Measurements from ENCODE around the gene PPA1. TPM values are rescaled to one million over a fixed set of nuclear protein-coding genes. Genes with fewer than 3 reads are reported as not detected.

Gene PPA1
- polyA plus RNA-seq, 1 donor (not counting 4 experiments of a cell fraction or from before 2014, with no cell fraction given), result 324 TPM

DNA sequence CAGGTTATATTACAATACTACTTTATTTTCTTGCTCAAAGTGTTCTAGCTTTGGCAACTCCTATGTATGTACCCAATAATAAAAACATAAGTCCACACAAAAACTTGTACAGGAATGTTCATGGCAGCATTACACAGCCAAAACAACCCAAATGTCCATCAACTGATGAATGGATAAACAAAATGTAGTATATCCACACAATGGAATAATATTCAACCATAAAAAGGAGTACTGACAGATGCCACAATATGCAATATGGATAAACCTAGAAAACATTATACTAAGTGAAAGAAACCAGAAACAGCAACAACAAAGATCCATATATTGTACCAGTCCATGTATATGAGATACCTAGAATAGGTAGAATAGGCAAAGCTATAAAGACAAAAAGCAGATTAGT lies 21.0 kb downstream of the PPA1 start:
- Histone ChIP-seq H4K20me1 (ENCODE audit: control insufficient read depth, extremely low read depth, insufficient read depth, low read length) (peaks cover 5% of the 10 kb centered on the region), H3K4me2 (ENCODE audit: control insufficient read depth, extremely low read depth, insufficient read depth, low read depth, low read length) (no peak overlapping the region), H3K79me2 (ENCODE audit: control insufficient read depth, insufficient read depth, low read length) (peaks cover 2% of the 10 kb centered on the region), H2AFZ (ENCODE audit: control insufficient read depth, low read length) (no peak overlapping the region), H3K9me1 (ENCODE audit: control insufficient read depth, extremely low read depth, insufficient read depth, low read length) (no peaks in the 10 kb centered on the region), H3K36me3 (ENCODE audit: control insufficient read depth in 2 of 2, extremely low read depth in 1 of 2, insufficient read depth in 2 of 2, low read length in 2 of 2) (peaks cover 17 to 43% of the 10 kb centered on the region in 2 experiments), H3K9ac (ENCODE audit: control insufficient read depth, extremely low read depth, insufficient read depth, low read length) (no peak overlapping the region), H3K4me1 (ENCODE audit: control insufficient read depth, extremely low read depth, insufficient read depth, low read length) (no peaks in the 10 kb centered on the region), H3K27ac (ENCODE audit: control insufficient read depth, insufficient read depth, low read length) (no peak overlapping the region), H3K27me3 (ENCODE audit: control insufficient read depth, extremely low read depth, insufficient read depth, low read length) (no peaks in the 10 kb centered on the region), H3K4me3 (ENCODE audit: control insufficient read depth in 2 of 3, extremely low read depth in 1 of 3, insufficient read depth in 2 of 3, low read depth in 1 of 3, low read length in 3 of 3) (no peak overlapping the region), H3K9me3 (ENCODE audit: control insufficient read depth, low read depth, low read length) (no peaks in the 10 kb centered on the region)
- DNase-seq (ENCODE audit: low read depth, low spot score) (no peak), FAIRE-seq (no peak)
- dilution Hi-C loops (cut with MboI; ENCODE audit: extremely low pct_ligation_motif_present, low sequenced_read_pairs), result no loop called here
- TF ChIP-seq, protein P1, sequence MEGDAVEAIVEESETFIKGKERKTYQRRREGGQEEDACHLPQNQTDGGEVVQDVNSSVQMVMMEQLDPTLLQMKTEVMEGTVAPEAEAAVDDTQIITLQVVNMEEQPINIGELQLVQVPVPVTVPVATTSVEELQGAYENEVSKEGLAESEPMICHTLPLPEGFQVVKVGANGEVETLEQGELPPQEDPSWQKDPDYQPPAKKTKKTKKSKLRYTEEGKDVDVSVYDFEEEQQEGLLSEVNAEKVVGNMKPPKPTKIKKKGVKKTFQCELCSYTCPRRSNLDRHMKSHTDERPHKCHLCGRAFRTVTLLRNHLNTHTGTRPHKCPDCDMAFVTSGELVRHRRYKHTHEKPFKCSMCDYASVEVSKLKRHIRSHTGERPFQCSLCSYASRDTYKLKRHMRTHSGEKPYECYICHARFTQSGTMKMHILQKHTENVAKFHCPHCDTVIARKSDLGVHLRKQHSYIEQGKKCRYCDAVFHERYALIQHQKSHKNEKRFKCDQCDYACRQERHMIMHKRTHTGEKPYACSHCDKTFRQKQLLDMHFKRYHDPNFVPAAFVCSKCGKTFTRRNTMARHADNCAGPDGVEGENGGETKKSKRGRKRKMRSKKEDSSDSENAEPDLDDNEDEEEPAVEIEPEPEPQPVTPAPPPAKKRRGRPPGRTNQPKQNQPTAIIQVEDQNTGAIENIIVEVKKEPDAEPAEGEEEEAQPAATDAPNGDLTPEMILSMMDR (optimal IDR thresholded peaks at IDR 0.05 in 1 of 3, IDR thresholded peaks at IDR 0.05 in 1 of 3, conservative IDR thresholded peaks at IDR 0.05 in 1 of 3; ENCODE audit: extremely low read depth in 1 of 3, insufficient read depth in 2 of 3, low read length in 3 of 3), result no peak
- no peak for TF ChIP-seq EZH2 (IDR thresholded peaks at IDR 0.05; ENCODE audit: low read length)

DNA sequence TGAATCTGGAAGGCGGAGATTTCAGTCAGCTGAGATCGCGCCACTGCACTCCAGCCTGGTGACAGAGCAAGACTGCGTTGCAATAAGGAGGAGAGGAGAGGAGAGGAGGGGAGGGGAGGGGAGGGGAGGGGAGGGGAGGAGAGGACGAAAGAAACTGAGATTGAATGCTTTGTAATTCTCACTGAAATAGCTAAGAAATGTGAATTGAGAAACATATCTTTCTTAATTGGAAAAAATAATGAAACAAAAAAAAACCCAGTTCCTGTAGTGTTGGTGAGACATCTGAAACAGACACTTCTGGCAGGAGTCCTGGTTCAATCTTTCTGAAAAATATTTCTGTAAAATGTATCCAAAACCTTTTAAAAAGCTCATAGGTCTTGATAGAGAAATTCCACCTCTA lies 26.5 kb downstream of the PPA1 start:
- DNase-seq (ENCODE audit: low read depth, low spot score), result no peak
- no peak overlapping the region for H3K27ac ChIP-seq (ENCODE audit: control insufficient read depth, insufficient read depth, low read length)

More for the DNA sequence above, 26.5 kb downstream of the PPA1 start:
- no peaks in the 10 kb centered on the region for H3K79me2 ChIP-seq (ENCODE audit: control insufficient read depth, insufficient read depth, low read length)
- no peak overlapping the region for H3K9ac ChIP-seq (ENCODE audit: control insufficient read depth, extremely low read depth, insufficient read depth, low read length)
- H3K27me3 ChIP-seq (ENCODE audit: control insufficient read depth, extremely low read depth, insufficient read depth, low read length), result no peaks in the 10 kb centered on the region
- FAIRE-seq, result no peak
- peaks cover 19 to 30% of the 10 kb centered on the region in 2 experiments for H3K36me3 ChIP-seq (ENCODE audit: control insufficient read depth in 2 of 2, extremely low read depth in 1 of 2, insufficient read depth in 2 of 2, low read length in 2 of 2)
- H3K4me2 ChIP-seq (ENCODE audit: control insufficient read depth, extremely low read depth, insufficient read depth, low read depth, low read length), result no peak overlapping the region
- no peak overlapping the region for H2AFZ ChIP-seq (ENCODE audit: control insufficient read depth, low read length)
- no peaks in the 10 kb centered on the region for H3K9me3 ChIP-seq (ENCODE audit: control insufficient read depth, low read depth, low read length)
- no peaks in the 10 kb centered on the region for H3K9me1 ChIP-seq (ENCODE audit: control insufficient read depth, extremely low read depth, insufficient read depth, low read length)
- dilution Hi-C loops (cut with MboI; ENCODE audit: extremely low pct_ligation_motif_present, low sequenced_read_pairs), result no loop called here
- no peak for TF ChIP-seq EZH2 (IDR thresholded peaks at IDR 0.05; ENCODE audit: low read length)
- TF ChIP-seq, protein P1 (optimal IDR thresholded peaks at IDR 0.05 in 1 of 3, IDR thresholded peaks at IDR 0.05 in 1 of 3, conservative IDR thresholded peaks at IDR 0.05 in 1 of 3; ENCODE audit: extremely low read depth in 1 of 3, insufficient read depth in 2 of 3, low read length in 3 of 3), result no peak
- H3K4me3 ChIP-seq (ENCODE audit: control insufficient read depth in 2 of 3, extremely low read depth in 1 of 3, insufficient read depth in 2 of 3, low read depth in 1 of 3, low read length in 3 of 3), result no peak overlapping the region
- no peaks in the 10 kb centered on the region for H3K4me1 ChIP-seq (ENCODE audit: control insufficient read depth, extremely low read depth, insufficient read depth, low read length)
- peaks cover 4% of the 10 kb centered on the region for H4K20me1 ChIP-seq (ENCODE audit: control insufficient read depth, extremely low read depth, insufficient read depth, low read length)

All from keratinocyte (primary cell).